Activated naive CD8-positive, alpha-beta T cell (primary cell): Measurements from ENCODE around the gene PLCG2.
"Not testable (repeated sequence)": the region's sequence is repeated elsewhere in the genome, so short reads cannot be mapped to it uniquely, and the experiment has no call there.

Experiments used
- H3K27ac Mint-ChIP-seq: one replicate; pipeline ENCODE4 v1.8.0; 2021; ENCODE audit warnings: mixed read lengths
- H3K27me3 Mint-ChIP-seq: one replicate; pipeline ENCODE4 v1.8.0; 2021; ENCODE audit warnings: mixed read lengths
- H3K36me3 Mint-ChIP-seq: one replicate; pipeline ENCODE4 v1.8.0; 2021; ENCODE audit warnings: mixed read lengths
- H3K4me1 Mint-ChIP-seq: one replicate; pipeline ENCODE4 v1.8.0; 2021; ENCODE audit warnings: low read depth, mixed read lengths
- H3K4me3 Mint-ChIP-seq: one replicate; pipeline ENCODE4 v1.8.0; 2021; ENCODE audit warnings: mild to moderate bottlenecking, mixed read lengths
- H3K9me3 Mint-ChIP-seq: one replicate; pipeline ENCODE4 v1.8.0; 2021; ENCODE audit warnings: low read depth, mixed read lengths

PLCG2 gene

GRCh38 chr16:81876273-81876900 is 97.3 kb downstream of the PLCG2 start:
- Mint-ChIP-seq H3K36me3 (no peaks in the 10 kb centered on the region), H3K4me1 (peaks cover 7% of the 10 kb centered on the region), H3K9me3 (no peaks in the 10 kb centered on the region), H3K27me3 (no peaks in the 10 kb centered on the region), H3K4me3 (no peak overlapping the region), H3K27ac (no peak overlapping the region)

GRCh38 chr16:81877490-81877889 is 98.4 kb downstream of the PLCG2 start:
- not testable (repeated sequence) for H3K27me3 Mint-ChIP-seq, H3K4me1 Mint-ChIP-seq, H3K36me3 Mint-ChIP-seq, H3K9me3 Mint-ChIP-seq, H3K27ac Mint-ChIP-seq, H3K4me3 Mint-ChIP-seq

DNA sequence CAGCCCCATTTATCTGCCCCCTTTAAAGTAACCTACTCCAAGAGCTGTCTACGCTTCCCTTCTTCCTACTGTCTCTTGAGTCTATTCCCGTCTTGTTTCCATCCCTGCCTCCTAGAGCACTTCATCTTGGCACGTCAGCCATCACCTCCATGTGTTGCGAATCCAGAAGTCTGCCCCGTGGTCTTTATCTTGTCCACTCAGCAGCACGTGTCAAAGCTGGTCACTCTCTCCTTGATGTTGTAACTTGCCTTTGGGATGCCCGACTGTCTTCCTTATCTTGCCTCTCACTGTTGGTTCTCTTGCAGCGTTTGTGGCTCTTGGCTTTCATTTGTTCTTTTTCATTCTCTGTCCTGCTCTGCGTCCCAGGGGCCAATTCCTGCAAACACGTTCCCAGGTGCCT is 99.4 kb downstream of the PLCG2 start:
- no peak overlapping the region for H3K4me3 Mint-ChIP-seq
- peaks cover 5% of the 10 kb centered on the region for H3K4me1 Mint-ChIP-seq
- no peaks in the 10 kb centered on the region for H3K36me3 Mint-ChIP-seq
- peaks cover 2% of the 10 kb centered on the region for H3K27me3 Mint-ChIP-seq
- H3K27ac Mint-ChIP-seq = no peak overlapping the region
- no peaks in the 10 kb centered on the region for H3K9me3 Mint-ChIP-seq

DNA sequence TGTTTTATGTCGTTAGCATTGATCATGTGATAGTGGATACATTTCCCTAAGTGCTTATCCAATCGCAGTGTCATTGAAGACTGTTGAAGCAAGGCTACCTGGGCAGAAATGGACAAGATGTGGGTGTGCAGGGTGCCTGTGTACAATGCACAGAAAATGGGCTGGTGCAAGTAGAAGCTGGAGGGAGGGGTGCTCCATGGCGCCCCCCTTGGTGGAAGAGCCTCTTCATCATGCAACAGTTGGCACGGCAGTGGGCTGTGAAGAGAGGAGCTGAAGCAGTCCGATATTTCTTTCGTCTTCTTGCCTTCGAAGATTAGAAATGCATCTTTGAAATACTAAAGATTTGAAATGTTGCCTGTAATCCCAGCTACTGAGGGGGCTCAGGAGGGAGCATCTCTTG is 100.5 kb downstream of the PLCG2 start:
- Mint-ChIP-seq H3K36me3 (no peaks in the 10 kb centered on the region), H3K4me3 (no peak overlapping the region), H3K4me1 (no peaks in the 10 kb centered on the region), H3K9me3 (no peaks in the 10 kb centered on the region), H3K27me3 (peaks cover 2% of the 10 kb centered on the region), H3K27ac (no peak overlapping the region)

DNA sequence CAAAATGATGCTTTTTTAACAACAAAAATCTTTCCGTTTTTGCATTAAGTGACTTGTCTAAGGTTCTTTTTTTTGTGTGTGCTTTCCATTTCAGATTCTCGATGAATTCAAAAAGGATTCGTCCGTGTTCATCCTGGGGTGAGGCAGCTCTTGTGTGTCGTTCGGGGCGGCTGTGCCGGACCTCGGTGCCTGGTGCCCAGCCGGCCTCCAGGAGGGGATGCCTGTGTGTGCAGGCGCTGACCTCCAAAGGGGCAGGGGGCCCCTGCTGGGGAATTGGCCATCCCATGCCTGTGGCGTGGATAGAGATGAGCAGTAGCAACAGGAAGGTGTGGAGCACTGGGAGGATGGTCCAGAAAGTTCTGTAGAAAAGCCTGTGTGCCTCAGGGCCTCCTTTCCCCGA is 101.7 kb downstream of the PLCG2 start:
- H3K36me3 Mint-ChIP-seq = no peaks in the 10 kb centered on the region
- no peaks in the 10 kb centered on the region for H3K9me3 Mint-ChIP-seq
- no peak overlapping the region for H3K27ac Mint-ChIP-seq
- H3K4me3 Mint-ChIP-seq = no peak overlapping the region
- H3K4me1 Mint-ChIP-seq = no peaks in the 10 kb centered on the region
- peaks cover 2% of the 10 kb centered on the region for H3K27me3 Mint-ChIP-seq

DNA sequence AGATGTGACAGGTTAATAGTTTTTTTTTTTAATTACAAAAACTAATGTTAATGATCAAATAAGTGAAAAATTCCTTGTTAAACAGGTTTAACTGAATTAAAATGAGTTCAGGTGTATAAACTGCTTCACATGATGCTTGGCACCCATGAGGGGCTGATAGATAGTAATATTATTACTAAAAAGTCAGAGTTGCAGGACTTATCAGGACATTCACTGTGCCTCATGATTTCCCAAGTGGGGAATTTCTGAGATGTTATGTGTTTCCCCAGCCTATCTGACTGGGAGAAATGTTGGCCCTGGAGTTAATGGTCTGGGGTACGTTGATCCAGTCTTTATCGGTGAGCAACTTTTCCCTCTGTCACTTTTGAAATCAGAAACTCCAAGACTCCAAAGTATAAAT is 102.1 kb downstream of the PLCG2 start:
- H3K4me3 Mint-ChIP-seq = no peak overlapping the region
- H3K27me3 Mint-ChIP-seq = peaks cover 2% of the 10 kb centered on the region
- no peaks in the 10 kb centered on the region for H3K36me3 Mint-ChIP-seq

DNA sequence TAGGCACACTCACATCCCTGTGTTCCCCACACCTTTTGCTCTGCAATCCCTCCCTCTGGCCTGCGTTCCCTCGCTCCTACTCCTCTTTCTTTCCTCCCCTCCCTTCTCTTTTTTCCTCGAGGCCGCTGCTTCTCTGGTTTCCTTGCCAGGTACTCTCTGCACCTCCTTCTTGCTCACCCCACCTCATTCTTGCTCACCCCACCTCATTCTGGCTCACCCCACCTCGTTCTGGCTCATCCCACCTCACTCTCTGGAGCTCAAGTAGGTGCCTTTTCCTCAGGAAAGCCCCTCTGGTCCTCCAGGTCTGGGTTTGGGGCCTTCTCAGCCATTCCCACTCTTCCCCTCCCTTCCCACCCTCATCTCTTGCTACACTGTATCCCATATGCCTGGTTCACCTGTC is 103.5 kb downstream of the PLCG2 start:
- H3K36me3 Mint-ChIP-seq = no peaks in the 10 kb centered on the region
- no peak overlapping the region for H3K4me3 Mint-ChIP-seq
- H3K27me3 Mint-ChIP-seq = peaks cover 2% of the 10 kb centered on the region
- H3K4me1 Mint-ChIP-seq = no peaks in the 10 kb centered on the region
- no peak overlapping the region for H3K27ac Mint-ChIP-seq
- H3K9me3 Mint-ChIP-seq = no peaks in the 10 kb centered on the region

More for the DNA sequence above, 102.1 kb downstream of the PLCG2 start:
- H3K27ac Mint-ChIP-seq = no peak overlapping the region
- H3K9me3 Mint-ChIP-seq = no peaks in the 10 kb centered on the region
- H3K4me1 Mint-ChIP-seq = no peaks in the 10 kb centered on the region

DNA sequence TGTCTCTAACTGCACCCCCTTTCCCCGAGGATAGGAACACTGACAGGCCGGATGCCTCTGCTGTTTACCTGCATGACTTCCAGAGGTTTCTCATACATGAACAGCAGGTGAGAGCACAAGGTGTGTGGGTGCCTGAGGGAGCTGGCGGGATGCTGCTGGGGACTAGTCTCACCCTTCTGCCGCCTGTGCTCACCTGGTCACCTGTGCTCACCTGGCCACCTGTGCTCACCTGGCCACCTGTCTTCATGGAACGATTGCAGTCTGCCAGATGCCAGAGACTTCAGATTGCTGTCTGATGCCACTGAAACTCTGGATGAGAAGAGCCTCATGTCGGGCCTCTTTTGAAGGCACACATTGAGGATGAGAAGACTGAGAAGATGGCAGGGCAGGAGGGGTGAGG is 104.1 kb downstream of the PLCG2 start:
- no peaks in the 10 kb centered on the region for H3K9me3 Mint-ChIP-seq
- H3K4me3 Mint-ChIP-seq = no peak overlapping the region
- H3K4me1 Mint-ChIP-seq = no peaks in the 10 kb centered on the region
- H3K36me3 Mint-ChIP-seq = no peaks in the 10 kb centered on the region
- no peak overlapping the region for H3K27ac Mint-ChIP-seq
- H3K27me3 Mint-ChIP-seq = peaks cover 2% of the 10 kb centered on the region

DNA sequence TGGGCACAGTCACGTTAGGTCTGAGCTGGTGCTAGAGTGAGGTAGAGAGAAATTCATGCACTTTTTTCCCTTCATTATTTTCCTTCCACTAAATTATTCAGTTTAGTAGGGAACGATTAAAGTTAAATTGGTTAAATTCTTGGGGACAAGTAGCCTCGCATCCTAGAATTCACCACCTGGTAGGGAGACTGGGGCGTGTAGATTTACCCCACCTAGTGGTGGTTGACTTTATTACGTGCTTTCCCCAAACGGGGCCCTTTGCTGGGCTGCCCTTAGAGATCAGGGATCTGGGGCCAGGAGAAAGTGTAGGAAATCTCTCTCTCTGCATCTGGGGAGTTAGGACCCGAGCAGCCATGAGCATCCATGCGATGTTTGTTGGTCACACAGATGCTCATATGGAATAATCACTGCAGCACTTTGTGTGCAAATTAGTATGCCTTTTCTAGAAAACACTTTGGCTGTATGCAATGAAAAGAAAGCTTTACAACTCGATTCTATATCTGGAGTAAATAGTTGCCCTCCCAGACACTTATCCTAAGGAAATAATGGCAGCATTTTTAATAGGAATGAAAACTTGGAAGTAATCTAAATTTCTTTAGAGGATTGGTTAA is 107.0 kb downstream of the PLCG2 start:
- H3K36me3 Mint-ChIP-seq = no peaks in the 10 kb centered on the region
- H3K27me3 Mint-ChIP-seq = peaks cover 2% of the 10 kb centered on the region
- no peak overlapping the region for H3K4me3 Mint-ChIP-seq
- H3K9me3 Mint-ChIP-seq = no peaks in the 10 kb centered on the region
- no peak overlapping the region for H3K27ac Mint-ChIP-seq
- H3K4me1 Mint-ChIP-seq = no peaks in the 10 kb centered on the region

DNA sequence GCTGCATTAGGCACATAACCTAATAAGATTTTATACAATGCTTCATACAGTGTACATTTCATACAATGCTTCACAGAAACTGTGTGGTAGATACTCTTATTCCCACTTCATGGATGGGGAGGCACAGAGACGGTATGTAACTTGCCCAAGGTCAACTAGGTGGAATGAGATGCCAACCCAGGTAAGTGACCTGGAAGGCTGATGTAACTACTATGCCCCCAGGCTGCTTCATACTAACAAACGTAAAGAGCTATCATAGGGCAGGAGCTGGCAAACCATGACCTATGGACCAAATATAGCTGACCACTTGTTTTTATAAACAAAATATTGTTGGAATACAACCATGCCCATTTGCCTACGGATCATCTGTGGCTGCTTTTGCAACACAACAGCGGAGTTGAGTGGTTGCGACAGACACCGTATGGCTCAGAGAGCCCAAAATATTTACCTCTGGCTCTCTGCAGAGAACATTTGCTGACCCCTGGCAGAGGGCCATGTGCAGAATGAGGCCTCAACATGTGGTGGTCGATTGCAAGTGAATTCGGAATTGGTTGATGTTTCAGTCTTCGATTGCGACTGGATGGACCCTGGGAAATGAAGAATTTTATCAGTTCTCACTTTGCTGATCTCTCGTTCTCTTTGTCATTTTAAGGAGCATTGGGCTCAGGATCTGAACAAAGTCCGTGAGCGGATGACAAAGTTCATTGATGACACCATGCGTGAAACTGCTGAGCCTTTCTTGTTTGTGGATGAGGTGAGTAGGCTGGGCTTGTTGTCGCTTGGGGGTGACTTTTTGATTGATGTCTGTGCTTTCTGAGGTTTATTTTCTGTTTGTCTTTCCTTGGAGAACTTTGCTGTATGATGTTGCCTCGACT is 109.7 kb downstream of the PLCG2 start:
- H3K4me3 Mint-ChIP-seq = no peak overlapping the region

DNA sequence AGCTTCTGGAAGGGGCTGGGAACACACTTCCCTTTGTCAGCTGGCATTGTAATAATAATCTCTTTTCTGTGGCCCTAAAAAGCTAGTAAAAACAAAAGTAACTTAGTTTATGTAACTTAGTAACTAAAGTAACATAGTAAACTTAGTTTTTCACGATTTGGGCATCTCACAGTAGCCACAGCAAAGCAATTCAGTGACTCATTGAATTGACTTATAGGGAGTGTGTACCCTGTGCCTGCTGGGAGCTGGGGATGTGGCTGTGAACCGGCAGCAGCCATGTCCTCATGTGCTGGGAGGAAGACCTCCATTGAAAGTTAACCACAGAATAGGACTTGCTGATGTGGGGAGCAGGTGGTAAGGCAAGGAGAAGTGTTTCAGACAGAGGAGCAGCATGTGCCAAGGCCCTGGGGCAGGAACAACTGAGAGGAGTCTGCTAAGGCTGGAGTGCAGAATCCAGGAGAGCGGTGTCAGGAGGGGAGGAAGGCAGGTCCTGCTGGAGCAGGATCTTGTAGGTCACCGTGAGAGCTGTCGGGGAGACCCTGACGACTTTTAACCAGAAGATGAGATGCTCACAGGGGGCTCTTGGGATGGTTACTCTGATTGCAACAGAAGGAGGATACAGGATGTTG is 112.8 kb downstream of the PLCG2 start:
- Mint-ChIP-seq H3K27ac (no peak overlapping the region), H3K4me3 (no peak overlapping the region), H3K4me1 (no peaks in the 10 kb centered on the region), H3K9me3 (no peaks in the 10 kb centered on the region), H3K27me3 (no peaks in the 10 kb centered on the region), H3K36me3 (no peaks in the 10 kb centered on the region)

More for the DNA sequence above, 109.7 kb downstream of the PLCG2 start:
- Mint-ChIP-seq H3K27me3 (no peaks in the 10 kb centered on the region), H3K36me3 (no peaks in the 10 kb centered on the region), H3K4me1 (no peaks in the 10 kb centered on the region), H3K9me3 (no peaks in the 10 kb centered on the region), H3K27ac (no peak overlapping the region)

GRCh38 chr16:81894592-81894991 is 115.5 kb downstream of the PLCG2 start:
- H3K4me1 Mint-ChIP-seq = no peaks in the 10 kb centered on the region
- H3K27ac Mint-ChIP-seq = no peak overlapping the region
- H3K9me3 Mint-ChIP-seq = no peaks in the 10 kb centered on the region
- no peaks in the 10 kb centered on the region for H3K36me3 Mint-ChIP-seq
- no peaks in the 10 kb centered on the region for H3K27me3 Mint-ChIP-seq
- H3K4me3 Mint-ChIP-seq = no peak overlapping the region

DNA sequence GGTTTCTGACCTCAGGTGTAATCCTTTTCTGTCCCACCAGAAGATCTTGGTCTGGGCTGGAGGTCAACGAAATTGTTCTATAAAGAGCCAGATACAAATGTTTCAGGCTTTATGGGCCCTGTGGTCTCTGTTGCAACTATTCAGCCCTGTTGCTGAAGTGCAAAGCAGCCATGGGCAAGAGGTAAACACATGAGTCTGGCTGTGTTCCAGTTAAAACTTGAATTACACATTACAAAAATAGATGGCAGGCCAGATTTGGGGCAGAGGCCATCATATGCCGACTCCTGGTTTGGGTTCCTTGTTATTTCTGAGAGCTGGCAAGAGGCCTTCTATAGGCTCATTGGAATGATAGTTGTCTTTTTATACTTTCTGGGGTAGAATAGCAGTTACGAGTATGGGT is 117.8 kb downstream of the PLCG2 start:
- Mint-ChIP-seq H3K27ac (no peak overlapping the region), H3K36me3 (no peaks in the 10 kb centered on the region), H3K4me3 (no peak overlapping the region), H3K9me3 (no peaks in the 10 kb centered on the region), H3K27me3 (no peaks in the 10 kb centered on the region), H3K4me1 (no peaks in the 10 kb centered on the region)

DNA sequence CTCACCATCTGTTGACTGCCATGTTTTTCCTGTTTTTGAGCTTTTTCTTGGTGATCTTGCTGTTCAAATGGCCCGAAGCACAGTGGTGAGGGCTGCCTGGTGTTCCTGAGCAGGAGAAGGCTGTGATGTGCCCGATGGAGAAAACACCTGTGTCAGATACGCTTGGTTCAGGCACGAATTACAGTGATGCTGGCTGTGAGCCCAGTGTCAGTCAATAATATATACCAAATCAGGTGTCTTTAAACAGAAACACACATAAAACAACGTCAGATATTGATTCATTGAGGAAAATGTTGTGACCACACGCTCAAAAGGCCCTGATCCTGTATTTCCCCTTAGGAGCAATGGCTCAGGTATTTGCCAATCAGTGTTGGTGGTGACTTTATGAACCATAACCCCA is 120.5 kb downstream of the PLCG2 start:
- H3K36me3 Mint-ChIP-seq = no peaks in the 10 kb centered on the region
- H3K4me1 Mint-ChIP-seq = no peaks in the 10 kb centered on the region
- H3K9me3 Mint-ChIP-seq = no peaks in the 10 kb centered on the region
- no peak overlapping the region for H3K4me3 Mint-ChIP-seq
- H3K27me3 Mint-ChIP-seq = no peaks in the 10 kb centered on the region
- no peak overlapping the region for H3K27ac Mint-ChIP-seq

DNA sequence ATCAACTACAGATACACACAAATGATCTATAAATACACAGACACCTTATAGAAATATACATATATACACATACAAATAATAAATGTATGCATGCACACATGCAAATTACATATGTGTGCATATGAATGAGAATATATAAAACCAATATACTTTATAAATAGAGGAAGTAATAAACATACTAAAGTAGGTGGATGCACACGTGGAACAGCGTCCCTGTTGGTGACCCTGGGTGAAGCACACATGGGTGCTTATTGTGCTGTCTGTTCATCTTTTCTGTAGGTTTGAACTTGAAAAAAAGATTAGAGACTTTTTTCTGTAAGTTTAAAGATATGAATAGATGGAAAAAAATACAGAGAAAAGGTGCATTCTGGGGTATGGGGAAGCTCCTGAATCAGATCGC is 120.9 kb downstream of the PLCG2 start:
- no peak overlapping the region for H3K27ac Mint-ChIP-seq
- no peaks in the 10 kb centered on the region for H3K27me3 Mint-ChIP-seq
- no peaks in the 10 kb centered on the region for H3K36me3 Mint-ChIP-seq
- no peaks in the 10 kb centered on the region for H3K9me3 Mint-ChIP-seq
- no peak overlapping the region for H3K4me3 Mint-ChIP-seq
- no peaks in the 10 kb centered on the region for H3K4me1 Mint-ChIP-seq
